Globus pallidus (tissue), 1 donor: Measurements from ENCODE around the gene PPP1R11.

Source experiments
- DNase-seq: peaks from one replicate; pipeline ENCODE4 v3.0.0-alpha.2; 2015; ENCODE audit warnings: low spot score

Gene PPP1R11

DNA sequence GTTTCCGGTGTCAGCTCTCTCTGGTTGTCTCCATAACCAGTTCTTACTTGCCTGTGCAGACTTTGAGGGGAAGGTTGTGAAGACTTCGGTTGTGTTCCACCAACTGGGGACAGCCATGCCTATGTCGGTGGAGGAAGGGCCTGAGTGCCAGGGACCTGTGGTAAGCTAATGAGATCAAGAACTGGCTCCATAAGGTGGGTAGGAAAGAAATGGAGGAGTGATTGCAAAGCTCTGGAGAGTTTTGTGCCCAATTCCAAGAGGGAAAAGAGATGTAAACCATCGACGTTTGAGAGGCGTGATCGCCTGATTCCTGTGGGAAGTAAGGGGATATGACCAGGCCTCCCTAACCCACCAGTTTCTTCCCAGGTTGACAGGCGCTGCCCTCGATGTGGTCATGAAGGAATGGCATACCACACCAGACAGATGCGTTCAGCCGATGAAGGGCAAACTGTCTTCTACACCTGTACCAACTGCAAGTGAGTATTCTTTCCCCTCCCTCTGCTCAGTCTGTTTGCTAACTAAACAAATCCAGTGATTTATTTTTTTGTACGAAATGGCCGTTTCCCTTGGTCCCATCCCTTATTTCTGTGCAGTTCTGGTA is 5.0 kb upstream of the PPP1R11 start:
- no peak for DNase-seq

DNA sequence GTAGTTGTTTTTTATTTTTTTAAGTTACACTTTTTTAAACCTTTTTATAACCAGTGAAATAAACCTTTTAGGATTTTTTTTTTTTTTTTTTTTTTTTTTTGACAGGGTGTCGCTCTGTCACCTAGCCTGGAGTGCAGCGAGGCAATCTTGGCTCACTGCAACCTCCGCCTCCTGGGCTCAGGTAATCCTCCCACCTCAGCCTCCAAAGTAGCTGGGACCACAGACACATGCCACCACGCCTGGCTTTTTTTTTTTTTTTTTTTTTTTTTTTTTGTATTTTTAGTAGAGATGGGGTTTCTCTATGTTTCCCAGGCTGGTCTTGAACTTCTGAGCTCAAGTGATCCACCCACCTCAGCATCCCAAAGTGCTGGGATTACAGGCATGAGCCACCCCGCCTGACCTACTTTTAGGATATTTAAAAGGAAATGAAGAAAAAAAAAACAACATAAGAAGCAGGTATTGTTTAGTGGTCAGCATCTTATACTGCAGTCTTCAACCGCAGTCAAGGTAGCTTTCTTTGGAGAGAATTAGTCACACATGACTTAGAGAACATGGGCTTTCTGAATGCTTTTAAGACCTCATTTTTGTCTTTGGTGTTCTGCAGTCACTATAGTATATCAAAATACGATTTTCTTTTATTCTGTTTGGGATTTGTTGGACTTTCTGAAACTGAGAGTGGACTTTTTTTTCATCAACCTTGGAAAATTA is 4.4 kb upstream of the PPP1R11 start:
- DNase-seq = no peak

DNA sequence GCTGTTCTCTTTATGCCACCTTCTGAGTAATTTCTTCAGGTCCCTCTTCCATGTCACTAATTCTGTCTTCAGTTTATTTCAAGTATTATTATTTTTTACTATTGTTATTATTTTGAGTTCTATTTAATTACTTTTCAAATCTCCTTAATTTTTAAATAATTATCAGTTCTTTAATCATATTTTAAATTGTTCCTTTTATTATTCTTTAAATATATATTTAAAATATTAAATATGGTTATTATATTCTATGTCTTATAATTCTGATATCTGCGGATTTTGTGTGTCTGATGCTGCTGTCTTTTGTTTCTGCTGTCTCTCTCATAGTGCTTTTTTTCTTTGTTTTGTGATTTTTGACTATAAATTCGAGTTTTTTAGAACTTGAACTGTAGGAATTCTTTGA is 3.7 kb upstream of the PPP1R11 start:
- no peak for DNase-seq

DNA sequence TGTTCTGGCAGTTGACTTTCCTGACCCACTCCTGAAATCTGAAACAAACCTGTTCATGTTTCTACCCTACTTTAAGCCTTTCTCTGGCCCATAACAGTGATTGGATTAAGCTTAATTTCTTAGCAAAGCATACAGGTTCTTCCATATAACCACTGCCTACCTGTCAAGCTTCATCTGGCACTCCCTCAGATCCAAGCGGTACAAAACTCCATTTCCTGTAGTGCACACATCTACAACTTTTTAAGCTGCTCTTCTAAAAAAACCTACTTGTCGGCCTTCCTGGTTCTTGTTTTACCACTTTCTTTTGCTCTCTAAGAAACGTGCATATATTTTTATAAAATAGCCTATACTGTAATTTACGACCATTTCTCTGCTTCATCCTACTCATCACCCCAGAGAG is 916 bp upstream of the PPP1R11 start:
- DNase-seq = no peak

DNA sequence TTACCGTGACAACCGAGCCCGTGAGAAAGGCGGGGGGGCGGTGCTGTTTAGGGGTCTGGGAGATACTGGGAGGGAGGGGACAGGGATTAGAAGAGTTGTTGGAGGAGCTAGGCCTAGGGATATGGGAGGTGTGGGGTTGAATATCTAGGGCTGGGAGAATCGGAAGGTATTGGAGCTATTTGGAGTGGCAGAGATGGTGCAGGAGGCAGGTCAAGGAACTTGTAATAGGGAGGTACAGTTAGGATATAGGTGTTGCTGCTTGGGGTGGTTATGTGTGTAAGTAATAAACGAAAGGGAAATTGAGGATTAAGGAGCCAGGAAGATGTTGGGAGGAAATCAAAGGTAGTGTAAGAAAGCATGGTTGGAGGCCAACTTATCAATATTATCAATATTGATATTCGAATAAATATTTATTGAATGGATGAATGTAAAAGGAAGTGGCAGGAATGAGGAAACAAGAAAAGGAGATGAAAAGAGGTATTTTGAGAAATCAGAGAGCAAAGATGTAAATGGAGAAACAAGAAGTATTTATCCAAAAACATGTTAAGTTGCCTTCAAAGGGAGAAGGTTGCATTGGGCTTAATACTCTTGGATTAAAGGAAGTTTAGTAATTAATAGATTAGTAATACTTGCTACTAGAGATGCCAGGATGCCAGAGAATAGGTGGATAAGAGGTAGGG is 602 bp downstream of the PPP1R11 start:
- no peak for DNase-seq

DNA sequence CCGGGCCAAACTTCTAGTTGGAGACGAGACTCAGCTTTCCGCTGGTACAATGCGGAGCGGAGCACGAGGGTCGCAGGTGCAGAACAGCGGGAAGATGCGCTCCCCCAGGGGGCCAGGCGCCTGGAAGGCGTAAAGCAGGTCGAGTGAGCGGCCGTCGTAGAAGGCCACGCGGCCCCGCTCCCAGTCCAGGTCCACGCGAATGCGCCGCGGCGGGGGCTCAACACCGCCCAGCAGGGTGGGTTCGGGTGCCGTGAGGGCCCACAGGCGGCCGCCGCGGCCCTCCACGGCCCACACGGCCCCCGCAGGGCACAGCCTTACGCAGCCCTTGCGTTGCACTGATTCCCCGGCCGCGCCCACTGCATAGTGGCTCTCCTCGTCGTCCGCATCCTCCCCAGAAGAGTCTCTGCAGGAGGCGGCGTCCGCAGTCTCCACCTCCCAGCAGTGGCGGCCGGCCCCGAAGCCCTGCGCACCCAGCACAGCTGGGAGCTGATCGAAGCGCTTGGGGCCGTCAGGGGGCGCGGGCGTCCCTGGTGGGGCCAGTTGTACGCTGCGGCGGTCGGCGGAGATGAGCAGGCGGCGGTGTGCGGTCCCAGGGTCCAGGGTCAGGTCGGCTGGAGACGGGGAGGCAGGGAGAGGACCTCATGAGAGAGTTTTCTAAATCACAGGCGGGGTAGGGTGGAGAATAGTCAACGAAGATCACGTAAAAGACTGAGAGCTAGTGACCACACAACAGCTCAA is 4.3 kb downstream of the PPP1R11 start:
- no peak for DNase-seq

DNA sequence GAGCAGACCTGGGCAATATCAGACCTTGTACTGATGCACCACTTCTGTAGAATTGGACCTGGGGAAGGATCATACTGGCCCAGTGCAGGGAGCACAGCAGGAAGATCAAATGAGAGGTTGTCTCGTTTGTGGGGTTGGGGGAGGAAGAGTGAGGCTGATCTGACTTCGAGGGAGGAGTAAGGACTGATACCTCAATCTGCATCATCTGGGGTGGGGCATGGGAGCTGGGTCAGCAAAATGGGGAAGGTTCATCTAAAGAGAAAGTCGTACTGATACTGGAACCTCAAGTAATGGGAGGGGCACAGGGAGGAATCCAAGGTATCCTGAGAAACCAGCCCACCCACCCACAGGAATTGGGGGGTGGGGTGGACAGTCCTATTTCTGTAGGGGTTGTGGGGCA is 4.9 kb downstream of the PPP1R11 start:
- no peak for DNase-seq

DNA sequence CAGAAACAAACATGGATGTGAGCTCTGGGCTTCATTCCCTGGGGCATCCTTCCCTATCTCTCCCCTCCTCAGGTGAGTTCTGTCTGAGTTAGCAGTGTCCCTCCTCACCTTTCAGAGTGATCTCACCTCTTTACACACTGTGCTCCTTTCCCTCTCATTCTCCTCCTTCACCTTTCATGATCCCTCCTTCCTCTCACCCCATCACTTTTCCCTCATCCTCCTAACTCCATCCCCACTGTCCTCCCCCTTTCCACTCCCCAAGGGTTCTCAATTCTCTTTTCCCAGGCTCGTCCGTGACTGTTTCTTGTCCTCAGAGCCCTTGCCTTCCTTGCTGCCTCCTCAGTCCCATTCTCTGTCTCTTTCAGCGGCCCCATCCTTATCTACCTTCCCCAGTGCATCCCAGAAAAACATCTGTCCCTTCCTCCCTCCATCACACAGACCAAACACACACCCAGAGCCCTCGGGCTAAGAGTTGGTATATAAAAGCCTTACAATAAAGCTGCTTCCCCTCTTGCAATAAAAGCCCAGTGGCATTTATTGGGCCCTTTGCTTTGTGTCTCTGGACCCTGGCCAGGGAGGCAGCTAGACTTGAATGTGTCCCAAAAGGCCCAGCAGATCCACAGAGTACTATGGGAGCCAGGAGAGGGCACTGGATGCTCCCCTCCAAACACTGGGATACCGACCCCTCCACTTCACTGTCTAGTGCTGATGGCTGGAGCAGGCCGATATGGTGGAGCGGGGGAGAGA is 6.7 kb downstream of the PPP1R11 start:
- no peak for DNase-seq

DNA sequence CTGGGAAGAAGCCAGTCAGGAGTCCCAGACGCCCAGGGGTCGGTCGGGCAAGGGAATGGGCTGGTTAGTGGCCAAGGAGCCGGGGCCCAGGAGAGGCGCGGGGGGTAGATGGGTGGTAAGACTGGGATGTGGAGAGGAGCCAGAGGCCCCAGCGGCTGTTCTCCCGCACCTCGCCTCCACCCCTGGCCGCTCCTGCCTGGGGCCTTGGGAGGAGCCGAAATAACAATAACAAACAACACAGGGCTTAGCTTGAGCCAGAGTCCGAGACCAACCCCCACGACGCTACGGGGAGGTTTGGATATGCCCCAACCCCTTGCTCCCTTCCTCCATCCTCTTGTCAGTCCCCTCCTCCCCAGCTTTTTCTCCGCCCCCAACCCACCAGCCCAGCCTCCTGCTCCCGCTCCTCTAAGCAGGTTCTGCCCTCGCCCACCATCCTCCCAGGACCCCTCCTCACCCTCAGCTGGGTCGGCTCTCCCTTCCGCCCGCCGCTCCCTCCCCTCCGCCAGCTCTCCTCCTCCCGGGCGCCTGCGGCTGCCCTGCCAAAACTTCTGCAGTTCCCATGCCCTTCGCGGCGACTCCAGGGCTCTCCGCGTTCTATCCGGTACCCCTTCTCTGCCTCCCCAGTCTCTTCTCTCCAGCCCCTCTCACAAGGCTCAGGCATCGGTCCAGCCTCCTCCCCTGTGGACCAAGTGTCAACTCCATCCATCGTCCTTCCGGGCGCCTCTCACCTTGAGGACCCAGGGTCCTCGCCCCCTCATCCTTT is 7.5 kb downstream of the PPP1R11 start:
- no peak for DNase-seq

DNA sequence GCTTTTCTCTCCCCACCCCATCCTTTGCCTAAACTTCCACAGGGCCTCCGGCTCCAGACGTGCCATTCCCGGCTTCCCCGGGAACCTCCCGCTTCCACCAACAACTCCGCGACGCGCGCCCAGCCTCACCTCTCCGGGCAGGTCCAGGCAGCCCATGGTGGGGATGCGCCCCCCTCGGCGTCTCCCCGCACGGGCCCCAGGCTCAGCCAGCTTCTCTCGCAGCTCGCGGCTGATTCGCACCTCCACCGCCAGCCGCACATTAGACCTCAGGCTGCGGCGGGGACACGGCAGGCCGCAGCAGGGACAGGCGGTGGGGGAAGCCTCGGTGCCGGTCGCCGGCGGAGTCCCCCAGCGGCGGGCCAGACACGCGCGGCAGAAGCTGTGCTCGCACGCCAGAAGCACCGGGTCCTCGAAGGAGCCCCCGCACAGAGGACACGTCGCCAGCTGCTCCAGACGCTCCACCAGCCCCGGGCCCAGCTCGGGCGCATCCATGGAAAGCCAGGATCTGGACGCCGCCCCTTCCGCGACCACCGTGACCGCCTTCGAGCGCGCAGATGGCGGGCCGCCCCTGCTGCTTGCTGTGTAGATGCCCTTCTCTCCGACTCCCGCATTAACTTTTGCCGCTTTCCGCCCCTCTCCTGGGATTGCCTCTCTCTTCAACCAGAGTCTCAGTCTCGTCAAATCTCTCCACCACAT is 8.2 kb downstream of the PPP1R11 start, which contains the start of gene RNF39:
TSS of gene RNF39 (minus strand) at position 676 of the 696 bp plus-strand sequence. CDS start at position 492, 184 bp downstream.
- no peak for DNase-seq

DNA sequence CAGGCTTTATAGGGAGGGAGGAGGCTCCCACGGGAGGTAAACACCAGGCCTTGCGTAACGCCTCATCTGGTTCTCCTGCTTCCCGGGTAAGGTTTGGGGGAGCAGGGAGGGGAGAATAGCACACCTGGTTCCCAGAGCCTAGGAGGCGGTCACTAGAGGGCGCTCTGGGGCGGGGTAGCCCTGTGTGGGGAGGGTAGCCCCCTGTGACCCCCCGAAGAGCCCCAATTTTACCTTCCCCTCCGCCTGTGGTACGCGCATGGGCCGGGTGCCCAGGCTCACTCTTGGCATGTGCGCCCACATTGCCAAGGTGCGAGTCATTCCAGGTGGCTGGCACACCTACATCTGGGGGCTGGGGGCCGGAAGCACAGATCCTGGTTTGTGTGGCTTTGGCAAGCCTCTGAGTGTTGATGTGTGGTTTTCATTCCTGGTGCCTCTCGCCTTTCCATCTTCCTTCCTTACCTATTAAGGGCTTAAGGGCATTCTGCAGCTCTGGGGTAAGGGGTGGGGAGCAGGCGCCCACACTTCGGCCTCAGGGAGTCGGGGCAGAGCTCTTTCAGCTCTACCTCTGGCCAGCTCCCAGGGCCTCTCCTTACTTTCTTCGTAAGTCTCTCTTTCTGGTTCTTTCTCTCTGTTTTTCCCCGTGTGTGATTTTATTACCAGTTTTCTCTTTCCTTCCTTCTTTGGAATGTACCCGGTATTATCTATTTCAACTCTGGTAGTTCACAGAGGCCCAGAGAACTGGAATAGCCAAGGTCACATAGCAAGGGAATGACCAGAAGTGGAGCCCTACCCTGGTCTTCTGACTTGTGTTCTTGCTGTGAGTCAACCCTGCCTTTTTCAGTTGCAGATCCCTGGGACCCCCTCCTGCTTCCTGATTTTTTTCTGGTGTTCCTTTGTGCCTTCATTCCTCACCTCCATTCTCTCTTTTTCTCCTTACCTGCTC is 9.1 kb downstream of the PPP1R11 start:
- DNase-seq = no peak

DNA sequence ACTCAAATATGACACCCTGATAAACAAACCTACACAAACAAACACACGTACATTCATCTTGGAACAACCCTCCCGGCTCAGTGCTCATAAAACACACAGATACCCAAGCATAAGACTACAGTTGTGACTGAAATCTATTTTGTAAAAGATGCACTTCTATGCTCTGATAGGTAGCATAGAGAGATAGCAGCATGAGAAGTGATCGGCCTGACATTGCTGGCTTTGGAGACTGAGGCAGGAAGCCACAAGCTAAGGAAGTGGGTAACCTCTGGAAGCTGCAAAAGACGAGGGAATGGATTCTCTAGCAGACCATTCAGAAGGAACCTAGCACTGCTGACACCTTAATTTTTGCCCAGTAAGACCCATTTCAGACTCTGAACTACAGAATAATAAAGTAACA is 10.2 kb downstream of the PPP1R11 start:
- no peak for DNase-seq

DNA sequence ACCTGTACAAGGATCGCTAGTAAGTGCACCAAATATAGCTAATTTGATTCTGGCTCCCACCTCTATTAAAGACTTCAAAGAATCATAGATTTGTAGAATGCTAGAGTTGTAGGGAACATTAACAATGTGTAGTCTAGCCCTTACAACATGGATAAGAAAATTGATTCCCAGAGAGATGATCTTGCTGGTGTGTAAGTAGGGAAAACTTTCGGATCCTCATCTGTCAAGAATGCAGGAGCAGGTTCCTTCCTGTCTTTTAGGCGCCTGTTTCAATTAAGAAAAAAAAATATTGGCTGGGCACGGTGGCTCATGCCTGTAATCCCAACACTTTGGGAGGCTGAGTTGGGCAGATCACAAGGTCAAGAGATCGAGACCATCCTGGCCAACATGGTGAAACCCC is 20.9 kb downstream of the PPP1R11 start:
- DNase-seq = no peak

DNA sequence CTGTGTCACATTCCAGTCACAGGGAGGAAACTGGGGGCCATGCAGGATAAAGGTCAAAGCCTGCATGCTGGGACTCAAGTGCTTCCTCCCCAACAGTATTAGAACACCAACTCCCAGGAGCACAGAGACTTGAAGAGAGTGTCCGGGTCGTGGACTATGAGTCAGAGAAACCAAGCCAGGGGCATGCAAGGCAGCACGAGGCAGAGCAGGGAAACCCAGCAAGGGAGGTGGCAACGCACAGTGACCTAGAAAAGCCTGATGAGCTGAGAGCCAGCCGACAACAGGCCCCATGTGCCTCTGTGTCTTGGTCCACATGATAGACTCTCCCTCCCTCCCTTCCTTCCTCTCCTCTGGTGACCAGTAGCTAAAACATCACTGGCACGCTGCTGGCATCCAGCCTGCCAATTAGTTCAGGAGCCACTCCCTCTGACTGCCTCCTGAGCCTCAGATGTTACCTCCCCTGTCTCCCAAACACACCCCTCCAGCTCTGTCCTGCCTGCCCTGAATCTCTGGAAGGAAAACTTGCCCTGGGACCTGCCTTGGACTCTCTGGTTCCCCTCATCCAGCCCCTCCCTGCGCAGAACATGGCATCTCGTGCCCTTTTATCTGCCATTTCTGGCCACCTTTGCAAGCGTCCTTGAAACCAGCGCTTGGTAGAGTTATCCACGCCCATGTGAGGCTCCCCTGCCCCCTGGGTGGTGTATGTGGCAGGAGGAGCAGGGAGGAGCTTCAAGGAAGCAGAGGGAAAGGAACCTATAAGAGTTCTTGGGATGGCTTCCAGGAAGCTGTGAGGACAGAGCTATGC is 24.8 kb downstream of the PPP1R11 start:
- DNase-seq = no peak

DNA sequence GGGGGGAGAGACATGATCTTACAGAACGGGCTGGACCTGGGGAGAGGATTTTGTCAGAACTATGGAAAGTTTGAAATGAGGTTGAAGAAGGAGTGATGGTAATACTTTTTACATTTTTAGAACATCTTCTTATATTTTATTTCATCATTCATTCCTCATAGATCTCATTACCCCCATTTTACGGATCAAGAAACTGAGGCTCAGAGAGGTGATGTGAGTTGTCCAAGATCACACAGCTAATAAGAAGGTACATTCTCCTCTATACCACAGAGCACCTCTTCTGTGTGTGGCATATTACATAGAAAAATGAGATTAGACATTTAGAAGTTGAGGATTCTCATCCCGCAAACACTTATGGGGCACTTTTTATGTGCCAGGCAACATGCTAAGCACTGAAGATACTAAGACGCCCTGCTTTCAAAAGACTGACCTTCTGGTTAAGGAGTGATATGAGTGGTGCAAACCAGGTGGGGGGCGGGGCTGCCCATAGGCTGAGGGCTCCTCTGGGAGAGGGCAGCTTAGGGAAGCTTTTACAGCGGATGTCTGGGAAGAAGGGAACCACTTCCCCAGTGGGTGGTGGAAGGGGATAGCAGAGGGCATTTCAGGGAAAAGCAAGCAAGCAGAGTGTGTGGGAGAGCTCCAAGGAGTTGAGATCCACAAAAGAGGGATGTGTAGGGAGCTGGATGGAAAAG is 26.0 kb downstream of the PPP1R11 start:
- DNase-seq = no peak

DNA sequence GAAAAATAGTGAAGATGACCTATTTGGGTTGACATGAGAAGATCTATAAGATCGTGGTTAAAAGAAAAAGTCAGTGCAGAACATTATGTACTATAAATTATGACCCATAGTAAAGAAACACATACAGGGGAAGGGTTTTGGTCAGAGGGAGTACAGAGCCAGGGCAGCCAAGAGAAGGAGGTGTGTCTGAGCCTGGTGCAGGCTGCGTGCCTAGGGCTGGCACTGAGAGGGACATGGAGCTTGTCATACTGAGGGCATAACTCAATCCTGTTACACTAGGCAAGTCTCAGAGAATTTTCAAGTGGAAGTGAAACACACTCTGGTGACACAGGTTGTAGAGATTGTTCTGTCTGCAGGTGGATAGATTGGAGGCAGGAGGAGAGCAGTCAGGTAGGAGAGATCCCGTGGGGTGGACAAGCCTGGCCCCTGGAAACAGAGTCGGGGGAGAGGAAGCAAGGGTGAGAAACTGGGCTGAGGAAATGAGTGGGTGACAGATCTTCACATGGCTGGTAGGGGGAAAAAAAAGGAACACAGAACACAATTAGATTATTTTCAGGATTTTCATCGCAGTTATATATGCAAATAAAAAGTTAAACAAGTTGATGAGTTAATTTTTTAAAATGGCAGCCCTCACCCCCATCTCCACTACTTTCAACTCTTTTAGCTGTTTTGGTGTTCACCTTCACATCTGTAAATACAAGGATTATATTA is 27.1 kb downstream of the PPP1R11 start:
- DNase-seq = no peak

DNA sequence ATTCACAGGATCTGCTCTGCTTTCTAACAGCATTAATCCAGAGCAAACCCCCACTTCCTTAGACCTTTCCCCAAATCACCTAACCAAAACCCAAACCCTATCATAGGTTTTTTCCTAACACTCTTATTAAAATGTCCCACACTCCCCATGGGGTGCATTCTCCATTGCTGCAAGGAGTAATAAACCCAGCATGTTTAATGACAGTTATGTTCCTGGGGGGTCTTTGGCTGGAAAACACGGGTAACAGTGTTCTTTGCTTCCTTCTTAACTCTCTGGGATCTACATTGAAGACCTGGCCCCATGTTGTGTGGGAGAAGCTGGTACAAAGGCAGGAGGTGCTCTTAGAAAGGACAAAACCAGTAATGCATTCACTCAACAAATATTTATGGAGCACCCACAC is 29.8 kb downstream of the PPP1R11 start:
- DNase-seq = no peak
